PC-9 (cell line): ENCODE results near the gene DAAM2. TPM values are rescaled to one million over a fixed set of nuclear protein-coding genes. Genes with fewer than 3 reads are reported as not detected.

Experiments used
- BruUV-seq: library from RNA; stranded (reverse); fragments of 400-500 nt; replicated peaks from 2 replicates; lab custom pipeline; 2021; lab: Mats Ljungman, UMichigan
- CTCF ChIA-PET: fragments of 300-600 bp; sonication (Branson Sonifier 250); formaldehyde crosslinking; loops from one replicate; lab custom pipeline; 2022; ENCODE audit warnings: antibody characterized with exemption; lab: Charles Lee
- POLR2A ChIA-PET: fragments of 300-600 bp; sonication (Branson Sonifier 250); formaldehyde crosslinking; loops from one replicate; lab custom pipeline; 2022; ENCODE audit warnings: antibody characterized with exemption; ENCODE audit not compliant: unreplicated experiment; lab: Charles Lee
- DNase-seq, 2 experiments: peaks; one replicate each; pipeline versions ENCODE4 v3.0.0 to v3.0.0-alpha.2; 2015 to 2022; ENCODE audit warnings: mixed read lengths in 1 of 2
- H2AFZ ChIP-seq: fragments of 200-600 bp; sonication (generic); 2 replicates; pipeline ENCODE4 v1.8.1; 2017; ENCODE audit warnings: antibody characterized with exemption
- H3F3A ChIP-seq: fragments of 200-600 bp; sonication (generic); 2 replicates; pipeline ENCODE4 v1.8.1; 2017; ENCODE audit warnings: antibody characterized with exemption, mild to moderate bottlenecking, low read depth; ENCODE audit not compliant: insufficient read depth
- H3K27ac ChIP-seq: fragments of 200-600 bp; sonication (generic); 2 replicates; pipeline ENCODE4 v1.6.1; 2016; ENCODE audit warnings: mixed run types
- H3K27me3 ChIP-seq: fragments of 200-600 bp; sonication (generic); 2 replicates; pipeline ENCODE4 v1.6.1; 2016; ENCODE audit warnings: low read depth, mixed run types; ENCODE audit not compliant: insufficient read depth
- H3K36me3 ChIP-seq: fragments of 200-600 bp; sonication (generic); 2 replicates; pipeline ENCODE4 v1.6.1; 2016; ENCODE audit warnings: low read depth, mixed run types
- H3K4me1 ChIP-seq: fragments of 200-600 bp; sonication (generic); replicated peaks from 2 replicates; pipeline ENCODE4 v1.6.1; 2016; ENCODE audit warnings: mixed run types; ENCODE audit not compliant: insufficient read depth
- H3K4me2 ChIP-seq: fragments of 200-600 bp; sonication (generic); 2 replicates; pipeline ENCODE4 v1.6.1; 2017; ENCODE audit warnings: mixed run types
- H3K4me3 ChIP-seq: fragments of 200-600 bp; sonication (generic); 2 replicates; pipeline ENCODE4 v1.6.1; 2016; ENCODE audit warnings: mixed run types
- H3K79me2 ChIP-seq: fragments of 200-600 bp; sonication (generic); 2 replicates; pipeline ENCODE4 v1.6.1; 2017; ENCODE audit warnings: low read depth, mixed run types
- H3K9me2 ChIP-seq: fragments of 200-600 bp; sonication (generic); 2 replicates; pipeline ENCODE4 v1.8.1; 2017; ENCODE audit warnings: mild to moderate bottlenecking; ENCODE audit not compliant: insufficient read depth
- H3K9me3 ChIP-seq: fragments of 200-600 bp; sonication (generic); 2 replicates; pipeline ENCODE4 v1.8.1; 2016; ENCODE audit warnings: low read depth; ENCODE audit not compliant: insufficient read depth
- H4K20me1 ChIP-seq: fragments of 200-600 bp; sonication (generic); 2 replicates; pipeline ENCODE4 v1.8.1; 2017; ENCODE audit not compliant: insufficient read depth
- EZH2 ChIP-seq: fragments of 200-600 bp; sonication (generic); IDR thresholded peaks from 2 replicates; pipeline ENCODE4 v1.8.0; 2017; ENCODE audit warnings: antibody characterized with exemption, low read depth
- intact Hi-C: fragments of 100-400 bp; cut with micrococcal nuclease; formaldehyde crosslinking; loops from one replicate; pipeline ENCODE4 v1.10.0; 2022; ENCODE audit not compliant: unreplicated experiment
- total RNA-seq: library from RNA; stranded (reverse); gene quantifications from 2 replicates; pipeline ENCODE4 v1.2.3, GENCODE V29; 2021
- TF ChIP-seq, protein P1 (sequence below): fragments of 200-600 bp; sonication (generic); conservative IDR thresholded peaks from 2 replicates; pipeline ENCODE4 v1.6.1; 2017; ENCODE audit warnings: mixed run types, antibody characterized with exemption, mild to moderate bottlenecking, moderate library complexity

The DAAM2 gene
- total RNA-seq, 1 experiment from 2014 or later, result not detected

DNA sequence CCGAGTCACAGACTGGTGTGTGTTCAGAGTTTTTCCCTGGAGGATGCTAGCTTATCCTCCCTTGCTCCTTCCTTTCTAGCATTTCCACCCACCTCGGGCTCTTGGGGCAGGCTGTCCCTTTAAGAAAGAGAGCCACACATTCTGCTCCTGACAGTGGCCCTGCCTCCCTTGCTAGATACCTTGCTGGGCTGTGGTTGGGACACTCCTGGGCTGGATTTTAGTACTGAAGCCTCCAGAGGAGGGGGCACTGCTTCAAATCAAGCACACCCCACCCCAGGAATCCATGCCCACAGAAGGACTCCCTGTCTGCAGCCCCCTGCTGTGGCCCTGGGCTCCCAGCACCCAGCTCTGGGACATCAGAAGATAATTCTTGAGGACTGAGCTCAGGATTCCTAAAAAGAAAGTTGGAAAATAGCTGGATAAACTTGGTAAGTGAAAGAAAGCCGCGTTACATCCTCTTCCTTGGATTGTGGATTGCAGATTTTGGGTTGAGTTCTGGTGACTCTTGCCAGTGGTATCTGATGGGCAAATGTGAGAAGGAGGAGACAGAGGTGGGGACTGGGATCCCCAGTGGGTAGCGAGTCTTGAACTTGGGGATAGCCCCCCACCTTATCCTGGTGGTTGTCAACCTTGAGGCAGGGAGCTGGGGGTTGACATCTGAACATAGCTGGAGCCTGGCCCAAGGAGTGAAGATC, 29.0 kb downstream of the DAAM2 start:
- no peaks in the 10 kb centered on the region for H3K36me3 ChIP-seq
- no peaks in the 10 kb centered on the region for H3K4me1 ChIP-seq
- H4K20me1 ChIP-seq, result no peaks in the 10 kb centered on the region
- H2AFZ ChIP-seq, result no peak overlapping the region
- intact Hi-C loops, result no loop called here
- H3K27me3 ChIP-seq, result peaks cover 9% of the 10 kb centered on the region; the same call in 1 of the 2 replicates
- H3F3A ChIP-seq, result no peaks in the 10 kb centered on the region
- H3K27ac ChIP-seq, result no peak overlapping the region
- DNase-seq, result no peak
- POLR2A ChIA-PET, result no interaction called here
- TF ChIP-seq, protein P1, sequence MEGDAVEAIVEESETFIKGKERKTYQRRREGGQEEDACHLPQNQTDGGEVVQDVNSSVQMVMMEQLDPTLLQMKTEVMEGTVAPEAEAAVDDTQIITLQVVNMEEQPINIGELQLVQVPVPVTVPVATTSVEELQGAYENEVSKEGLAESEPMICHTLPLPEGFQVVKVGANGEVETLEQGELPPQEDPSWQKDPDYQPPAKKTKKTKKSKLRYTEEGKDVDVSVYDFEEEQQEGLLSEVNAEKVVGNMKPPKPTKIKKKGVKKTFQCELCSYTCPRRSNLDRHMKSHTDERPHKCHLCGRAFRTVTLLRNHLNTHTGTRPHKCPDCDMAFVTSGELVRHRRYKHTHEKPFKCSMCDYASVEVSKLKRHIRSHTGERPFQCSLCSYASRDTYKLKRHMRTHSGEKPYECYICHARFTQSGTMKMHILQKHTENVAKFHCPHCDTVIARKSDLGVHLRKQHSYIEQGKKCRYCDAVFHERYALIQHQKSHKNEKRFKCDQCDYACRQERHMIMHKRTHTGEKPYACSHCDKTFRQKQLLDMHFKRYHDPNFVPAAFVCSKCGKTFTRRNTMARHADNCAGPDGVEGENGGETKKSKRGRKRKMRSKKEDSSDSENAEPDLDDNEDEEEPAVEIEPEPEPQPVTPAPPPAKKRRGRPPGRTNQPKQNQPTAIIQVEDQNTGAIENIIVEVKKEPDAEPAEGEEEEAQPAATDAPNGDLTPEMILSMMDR, result no peak
- TF ChIP-seq EZH2, result no peak
- H3K4me3 ChIP-seq, result no peak overlapping the region
- BruUV-seq, result no TSS peak
- no peaks in the 10 kb centered on the region for H3K79me2 ChIP-seq
- CTCF ChIA-PET, result no interaction called here
- H3K9me2 ChIP-seq, result no peaks in the 10 kb centered on the region
- no peak overlapping the region for H3K4me2 ChIP-seq
- H3K9me3 ChIP-seq, result no peaks in the 10 kb centered on the region

DNA sequence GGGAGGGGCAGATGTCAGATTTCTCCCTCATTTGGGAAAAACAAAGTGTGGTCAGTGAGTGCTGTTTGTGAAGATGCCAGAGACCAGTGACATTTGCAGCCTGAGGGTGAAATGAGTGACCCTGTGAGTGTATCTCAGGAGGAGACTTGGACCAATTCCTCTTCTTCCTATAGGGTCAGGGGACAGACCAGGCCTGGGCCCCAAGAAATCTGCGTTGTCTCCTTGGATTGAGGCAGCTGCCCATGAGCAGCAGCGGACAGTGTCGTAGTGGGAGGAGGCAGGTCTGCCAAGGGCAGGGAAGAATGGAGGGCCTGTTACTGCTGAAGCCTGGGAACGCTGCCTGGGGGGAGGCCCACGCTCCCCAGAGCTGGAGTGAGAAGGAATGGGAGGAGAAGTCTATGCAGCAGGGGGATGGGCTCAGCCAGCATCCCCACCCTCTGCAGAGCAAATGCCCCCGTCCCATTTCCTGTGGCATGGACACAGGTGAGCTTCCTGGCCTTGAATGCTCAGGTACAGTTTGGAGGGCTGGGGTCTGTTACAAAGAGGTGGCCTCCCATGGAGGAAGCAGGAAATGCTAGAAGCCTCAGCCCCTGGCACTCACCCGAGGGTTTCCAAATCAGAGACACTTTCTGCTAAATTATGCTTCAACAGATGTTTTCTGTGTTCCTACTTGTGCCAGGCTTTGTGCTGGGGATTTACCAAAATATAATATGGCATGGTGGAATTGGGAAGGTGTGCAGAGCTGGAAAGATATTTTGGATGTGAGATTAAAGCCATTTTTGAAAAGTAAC, 29.8 kb downstream of the DAAM2 start:
- Histone ChIP-seq H3K27me3 (peaks cover 12% of the 10 kb centered on the region; the same call in 1 of the 2 replicates), H3K9me3 (no peaks in the 10 kb centered on the region), H3F3A (no peaks in the 10 kb centered on the region), H3K4me1 (no peaks in the 10 kb centered on the region), H4K20me1 (no peaks in the 10 kb centered on the region), H3K79me2 (no peaks in the 10 kb centered on the region), H3K27ac (no peak overlapping the region), H3K9me2 (no peaks in the 10 kb centered on the region), H2AFZ (no peak overlapping the region), H3K4me3 (no peak overlapping the region), H3K4me2 (no peak overlapping the region), H3K36me3 (no peaks in the 10 kb centered on the region)
- CTCF ChIA-PET, result no interaction called here
- intact Hi-C loops, result no loop called here
- no TSS peak for BruUV-seq
- no peak for DNase-seq
- POLR2A ChIA-PET, result no interaction called here
- TF ChIP-seq, protein P1, result no peak
- TF ChIP-seq EZH2, result no peak

DNA sequence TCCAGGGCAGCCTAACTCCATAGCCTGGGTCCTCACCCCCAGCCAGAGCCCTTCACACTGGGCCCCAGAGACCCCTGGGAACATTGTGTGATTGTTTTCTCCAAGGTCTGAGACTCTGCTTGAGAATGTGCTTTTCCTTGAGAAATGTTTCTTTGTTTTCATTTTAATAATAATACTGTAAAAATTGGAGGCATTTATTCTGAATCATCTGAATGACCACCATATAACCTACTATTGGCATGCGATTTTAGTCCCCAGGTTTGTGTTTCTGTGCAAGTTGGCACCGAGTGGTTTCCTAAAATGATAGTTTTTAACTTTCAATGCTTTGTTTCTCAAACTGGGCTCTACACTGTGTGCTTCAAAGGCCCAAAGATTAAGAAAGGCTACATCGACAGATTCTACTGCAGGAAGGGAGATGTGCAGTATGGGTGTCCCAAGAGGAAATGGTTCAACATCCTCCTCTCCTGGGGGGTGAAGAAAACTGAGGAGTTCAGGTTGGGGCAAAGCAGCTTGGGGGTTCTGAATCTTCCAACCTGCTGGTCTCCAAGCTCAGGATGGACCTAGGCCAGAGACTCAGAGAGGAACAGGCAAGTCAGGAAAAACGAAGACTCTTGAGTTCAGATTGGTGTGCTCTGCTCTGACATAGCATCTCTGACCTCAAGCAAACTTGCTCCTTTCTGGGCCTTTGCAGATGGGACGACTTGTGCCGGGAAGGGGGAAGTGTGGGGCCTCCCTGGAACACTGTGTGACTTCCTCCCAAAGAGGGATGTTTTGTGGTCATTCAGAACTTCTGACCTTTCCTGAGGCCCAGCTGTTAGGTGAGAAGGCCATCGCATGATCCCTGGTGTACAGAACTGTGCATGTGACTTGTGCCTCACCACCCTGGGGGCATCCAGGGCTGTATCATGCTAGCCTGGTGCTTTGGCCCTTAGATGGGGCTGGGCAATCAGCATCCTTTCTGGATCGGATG, 31.0 kb downstream of the DAAM2 start:
- ChIA-PET CTCF (no interaction called here), POLR2A (no interaction called here)
- no TSS peak for BruUV-seq
- H3K27ac ChIP-seq, result no peak overlapping the region
- no peak for DNase-seq
- H3K9me2 ChIP-seq, result no peaks in the 10 kb centered on the region
- H4K20me1 ChIP-seq, result no peaks in the 10 kb centered on the region
- no peaks in the 10 kb centered on the region for H3K4me1 ChIP-seq
- intact Hi-C loops, result no loop called here
- no peaks in the 10 kb centered on the region for H3K36me3 ChIP-seq
- H3F3A ChIP-seq, result no peaks in the 10 kb centered on the region
- no peaks in the 10 kb centered on the region for H3K79me2 ChIP-seq
- TF ChIP-seq, protein P1, result no peak
- no peak for TF ChIP-seq EZH2
- no peak overlapping the region for H3K4me2 ChIP-seq
- H3K27me3 ChIP-seq, result peaks cover 17% of the 10 kb centered on the region
- H3K9me3 ChIP-seq, result no peaks in the 10 kb centered on the region
- no peak overlapping the region for H3K4me3 ChIP-seq
- no peak overlapping the region for H2AFZ ChIP-seq
